IPS-NIHi11 (cell line): ENCODE results near the gene ASB15.

Source experiments
- DNase-seq: peaks from one replicate; pipeline ENCODE4 v3.0.0; 2012; ENCODE audit warnings: mixed read lengths, low spot score

ASB15 gene

DNA sequence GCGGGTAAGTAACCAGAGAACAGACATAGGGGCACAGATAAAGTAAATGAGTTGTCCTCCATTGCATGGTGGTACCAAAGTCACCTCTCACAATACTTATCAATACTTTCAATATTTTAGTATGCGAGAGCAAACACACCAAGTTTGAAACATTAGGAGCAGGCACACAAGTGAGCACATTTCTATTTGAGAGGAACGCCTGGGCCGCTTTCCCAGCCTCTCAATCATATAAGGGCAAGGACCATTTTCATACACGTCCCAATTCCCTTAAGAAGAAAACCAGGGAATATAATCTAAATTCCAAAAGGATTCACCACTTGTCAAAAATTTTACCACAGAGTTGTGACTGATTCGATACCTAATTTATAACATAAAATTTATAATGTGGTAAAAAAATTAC is 61.6 kb downstream of the ASB15 start:
- DNase-seq = no peak

DNA sequence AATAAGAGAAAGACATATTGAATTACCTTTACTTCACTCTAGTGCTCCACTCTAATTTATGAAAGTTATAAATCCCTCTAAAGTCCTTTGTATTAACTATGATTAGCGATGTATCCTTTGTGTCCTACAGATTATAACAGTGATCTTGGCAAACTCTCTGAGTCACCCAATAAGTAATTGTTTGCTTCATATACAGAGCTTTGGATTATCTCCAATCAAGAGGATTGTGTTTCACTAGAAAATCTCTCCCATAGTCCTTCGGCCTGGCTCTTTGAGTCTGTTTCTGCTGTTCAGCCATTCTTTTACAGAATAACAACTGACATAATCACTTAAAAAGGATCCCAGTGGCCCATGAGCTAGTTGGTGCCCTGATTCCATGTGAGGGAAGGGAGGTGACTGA is 63.5 kb downstream of the ASB15 start:
- DNase-seq = no peak

DNA sequence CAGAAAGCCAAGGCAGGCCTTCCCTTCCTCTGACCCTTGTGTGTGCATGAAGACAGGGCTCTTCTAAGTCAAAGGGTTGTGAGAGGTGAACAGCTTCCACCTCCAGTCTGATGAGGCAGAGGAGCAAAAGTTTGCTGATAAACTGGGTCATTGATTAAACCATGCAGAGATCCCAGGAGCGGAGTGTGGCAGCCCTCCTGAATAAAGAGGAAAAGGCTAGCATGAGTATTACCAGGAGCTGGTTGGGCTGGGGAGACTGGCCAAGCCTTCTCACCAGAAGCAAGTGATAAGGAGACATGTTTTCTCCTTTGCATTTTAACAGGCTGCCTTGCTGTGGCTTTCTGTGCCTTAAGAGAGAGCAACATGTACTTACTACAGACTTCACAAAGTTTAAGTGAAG is 64.3 kb downstream of the ASB15 start:
- no peak for DNase-seq

DNA sequence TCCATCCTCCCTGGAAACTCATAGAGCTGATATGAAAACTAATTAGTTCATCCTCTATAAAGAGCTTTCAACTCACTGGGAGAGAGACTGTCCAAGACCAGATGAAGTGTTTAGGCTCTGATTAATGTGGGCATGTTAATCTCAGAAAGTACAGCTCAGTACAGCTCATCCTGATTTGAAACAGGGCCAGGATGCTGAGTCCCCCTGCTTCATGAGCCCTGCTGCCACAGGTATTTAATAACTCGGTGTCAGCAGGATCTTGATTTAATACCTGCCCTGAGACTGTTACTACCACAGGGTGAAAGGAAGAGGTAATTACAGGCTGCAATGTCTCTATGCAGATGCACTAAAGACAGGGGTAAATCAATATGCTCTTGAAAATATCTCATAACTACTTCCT is 64.9 kb downstream of the ASB15 start:
- no peak for DNase-seq

DNA sequence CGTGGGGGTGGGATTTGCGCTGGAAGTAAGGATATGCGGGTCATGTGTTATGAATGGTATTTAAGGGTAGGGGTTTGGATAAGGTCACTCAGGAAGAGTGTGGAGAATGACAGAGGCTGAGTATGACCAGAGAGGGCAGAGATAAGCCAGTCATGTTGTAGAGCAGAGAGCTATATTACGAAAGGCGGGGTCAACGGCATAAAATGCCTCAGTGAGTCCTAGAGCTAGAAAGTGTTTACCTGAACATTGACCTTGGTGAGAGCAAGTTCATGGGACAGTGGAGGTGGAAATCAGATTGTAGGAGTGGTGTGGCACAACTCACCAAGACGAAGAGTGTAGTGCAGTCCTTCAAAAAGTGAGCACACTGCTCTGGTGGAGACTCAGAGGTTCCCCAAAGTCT is 67.9 kb downstream of the ASB15 start:
- no peak for DNase-seq

DNA sequence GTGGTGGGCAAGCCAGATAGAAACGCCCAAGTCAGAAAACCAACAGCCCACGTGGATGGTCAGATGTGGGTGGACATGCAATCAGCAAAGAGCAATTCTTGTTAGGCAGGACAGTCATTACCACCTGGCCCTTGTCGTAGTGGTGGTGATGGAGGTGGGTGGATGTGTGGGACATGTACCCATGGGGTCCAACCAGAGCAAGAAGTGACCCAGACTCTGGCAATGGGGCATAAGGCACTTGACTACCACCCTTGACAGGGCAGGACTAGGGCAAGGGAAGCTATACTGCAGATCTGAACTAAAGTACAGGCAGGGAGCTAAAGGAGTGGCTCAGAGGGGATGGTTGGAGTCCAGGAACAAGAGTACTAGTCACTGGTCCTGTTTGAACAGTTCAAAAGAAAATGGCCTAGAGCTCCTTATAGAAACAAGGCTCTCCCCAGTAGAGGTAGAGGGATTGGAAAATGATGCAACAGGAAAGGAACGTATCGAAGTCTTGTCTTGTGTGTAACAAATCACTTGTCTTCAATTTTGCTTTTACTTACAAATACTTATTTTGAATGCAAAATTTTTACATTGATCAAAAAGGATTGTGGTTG is 71.6 kb downstream of the ASB15 start:
- no peak for DNase-seq

DNA sequence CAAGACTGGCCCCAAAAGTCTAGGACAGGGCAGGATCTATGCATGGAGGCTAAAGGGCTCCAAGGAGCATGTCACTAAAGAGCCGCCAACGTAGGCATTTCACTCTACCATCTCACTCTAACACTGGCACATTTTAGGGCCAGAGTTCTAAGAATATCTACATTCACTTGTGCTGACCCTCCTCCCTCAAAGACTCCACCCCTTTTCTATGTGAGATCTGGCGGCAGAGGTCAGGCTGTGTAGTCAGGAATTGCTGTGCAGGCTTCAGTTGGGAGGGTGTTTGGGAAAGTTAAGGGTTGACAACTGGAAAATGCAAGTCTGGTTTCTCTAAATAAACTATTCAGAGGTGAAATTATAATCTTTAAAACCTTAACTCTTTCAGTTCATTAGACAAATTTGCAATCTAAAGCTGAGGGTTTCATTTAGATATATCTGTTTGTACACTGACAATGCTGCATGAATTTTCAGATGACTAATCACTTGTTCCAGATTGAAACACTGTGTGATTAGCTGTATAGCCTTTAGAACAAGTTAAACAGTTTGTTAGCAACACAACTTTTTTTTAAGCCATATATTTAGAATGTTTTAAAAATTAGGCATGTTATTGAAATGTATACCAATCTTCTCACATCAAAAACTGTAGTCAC is 72.3 kb downstream of the ASB15 start:
- DNase-seq = no peak

DNA sequence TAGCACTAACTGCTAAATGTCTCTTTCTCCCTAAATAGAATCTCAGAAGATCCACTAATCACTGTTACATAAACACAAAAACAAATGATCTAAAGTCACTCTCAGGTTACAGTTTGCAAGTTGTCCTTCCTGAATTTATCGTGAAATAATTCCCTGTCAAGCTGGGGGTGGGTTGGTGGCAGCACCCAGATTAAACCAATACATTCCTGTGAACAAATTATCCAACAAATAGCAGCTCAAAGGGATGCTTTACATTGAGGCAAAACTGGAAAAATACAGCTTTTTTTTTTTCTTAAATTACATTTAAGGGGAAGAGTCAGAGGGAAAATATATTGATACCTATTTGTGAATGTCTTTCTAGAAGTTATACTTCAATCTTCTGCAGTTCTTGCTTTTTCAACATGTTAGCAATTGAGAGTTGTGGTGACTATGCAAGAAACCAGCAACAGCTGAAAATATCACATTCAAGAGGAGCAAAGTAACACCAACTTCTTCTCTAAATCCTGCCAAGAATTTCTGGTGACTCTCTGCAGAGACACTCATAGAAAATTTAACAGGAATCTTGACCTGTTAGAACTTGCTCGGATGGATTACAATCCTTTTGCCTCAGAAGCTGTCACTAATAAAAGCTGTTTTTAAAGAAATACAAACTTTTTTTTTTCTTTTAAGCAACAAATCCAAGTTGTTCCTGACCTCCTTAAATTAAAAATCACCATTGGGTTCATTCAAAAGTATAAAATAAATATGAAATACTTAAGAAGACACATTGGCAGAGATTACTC is 73.0 kb downstream of the ASB15 start:
- DNase-seq = no peak

DNA sequence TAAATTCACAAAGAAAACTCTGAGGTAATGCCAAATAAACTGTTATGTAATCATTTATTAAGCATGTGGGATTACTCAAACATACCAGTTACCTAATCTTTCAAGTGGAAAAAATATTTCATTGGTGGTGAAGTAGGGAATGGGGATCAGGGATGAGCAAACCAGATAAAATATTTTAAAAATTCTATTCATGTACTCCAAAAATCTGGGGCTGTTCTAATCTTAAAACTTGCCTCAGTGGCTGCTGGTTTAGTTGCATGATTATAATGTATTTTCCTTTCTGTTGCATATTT is 73.5 kb downstream of the ASB15 start:
- DNase-seq = no peak

DNA sequence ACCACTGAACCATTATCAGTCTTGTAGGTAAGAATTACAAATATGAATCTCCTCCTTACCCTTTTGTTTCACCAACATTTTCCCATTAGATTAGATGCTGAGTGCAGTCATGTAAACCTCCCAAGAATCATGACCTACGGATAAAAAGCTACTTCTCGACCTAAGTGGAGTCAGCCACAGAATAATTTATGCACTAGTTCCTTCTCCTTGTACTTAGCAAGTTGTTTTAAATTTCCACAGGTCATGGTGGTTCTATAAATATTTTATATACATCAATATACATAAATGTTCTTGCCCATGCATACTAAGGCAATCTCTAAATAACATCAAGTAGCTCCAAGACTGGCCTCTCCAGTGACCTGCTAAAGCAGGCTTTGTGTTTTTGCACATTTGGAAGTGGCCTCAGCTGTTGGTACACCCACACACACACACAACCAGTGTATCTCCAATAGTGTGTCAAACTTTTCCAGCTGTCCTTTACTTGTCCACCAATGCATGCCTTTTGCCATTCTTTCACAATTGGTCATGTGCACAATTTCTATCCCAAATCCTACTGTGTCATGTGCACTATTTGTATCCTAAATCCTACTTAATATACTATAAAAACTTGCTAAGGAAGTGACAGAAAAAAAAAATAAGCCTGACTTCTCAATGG is 75.6 kb downstream of the ASB15 start:
- DNase-seq = no peak

DNA sequence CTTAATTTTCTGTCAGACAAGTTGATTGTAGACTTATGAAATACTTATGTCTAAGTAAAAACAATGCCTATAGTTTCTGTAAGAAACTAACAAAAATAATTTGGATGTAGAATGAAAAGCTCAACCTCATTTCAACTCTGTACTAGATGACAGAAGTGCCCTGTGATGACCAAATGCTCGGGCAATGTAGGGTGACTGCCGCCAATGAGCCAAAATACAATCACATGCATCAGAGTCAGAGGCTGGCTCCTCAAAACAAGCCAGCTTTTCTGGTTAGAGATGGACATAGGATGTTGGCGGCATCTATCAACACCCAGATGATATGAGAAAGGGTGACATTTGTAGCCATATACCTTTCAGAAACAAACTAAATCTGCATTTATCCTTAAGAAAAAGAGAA is 78.0 kb downstream of the ASB15 start:
- no peak for DNase-seq

DNA sequence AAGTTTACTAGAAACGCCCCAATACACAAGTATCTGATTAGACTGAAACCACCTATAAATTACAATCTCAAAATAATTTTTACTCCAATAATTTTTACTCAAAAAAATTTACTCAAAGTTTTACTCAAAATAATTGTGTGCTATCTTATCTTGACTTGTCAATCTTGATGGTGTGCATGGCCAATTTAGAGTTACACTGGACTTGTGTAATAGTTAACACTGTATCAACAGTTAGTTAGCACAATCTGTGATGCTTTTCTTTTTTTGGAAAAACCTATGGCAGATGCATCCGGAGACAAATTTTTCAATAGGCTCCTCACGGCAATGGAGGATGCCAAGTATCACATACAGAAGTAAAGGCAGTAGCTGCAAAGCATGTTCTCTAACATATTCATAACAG is 79.0 kb downstream of the ASB15 start:
- no peak for DNase-seq

DNA sequence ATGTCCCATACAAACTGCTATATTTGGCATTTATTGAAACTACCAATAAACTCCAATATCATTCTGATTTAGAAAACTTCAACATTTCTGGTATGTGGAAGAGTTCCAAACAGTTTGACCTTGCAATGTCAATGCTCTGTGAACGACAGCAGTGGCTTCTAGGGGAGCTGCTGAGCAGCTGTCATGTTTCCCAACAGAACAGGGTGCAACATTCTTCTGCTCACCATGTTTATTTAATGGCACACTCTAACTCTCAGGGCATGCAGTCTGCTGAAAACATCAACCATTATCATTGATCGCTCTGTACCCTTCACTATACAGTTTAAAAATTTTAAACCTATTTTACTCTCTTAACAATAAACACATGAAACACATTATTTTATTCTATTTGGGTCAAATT is 79.9 kb downstream of the ASB15 start:
- no peak for DNase-seq

DNA sequence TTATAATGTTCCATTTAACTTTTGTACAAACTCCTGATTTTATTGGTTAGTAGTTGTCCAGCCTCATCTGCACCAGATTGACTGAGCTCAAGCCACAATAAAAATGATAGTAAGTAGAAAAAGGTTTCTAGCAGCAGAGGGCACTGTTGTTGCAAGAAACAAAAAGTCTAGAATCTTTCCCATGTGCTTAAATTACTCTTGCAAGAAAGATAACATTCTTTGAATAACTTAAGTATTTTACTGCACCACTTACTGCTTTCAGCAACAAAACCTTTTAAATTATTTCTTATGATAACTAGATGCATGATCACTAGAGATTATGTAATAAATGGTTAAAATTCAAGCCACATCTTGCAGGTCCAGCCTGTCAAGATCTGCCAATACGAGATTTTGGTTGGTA is 81.1 kb downstream of the ASB15 start:
- DNase-seq = peak; percentile 30

DNA sequence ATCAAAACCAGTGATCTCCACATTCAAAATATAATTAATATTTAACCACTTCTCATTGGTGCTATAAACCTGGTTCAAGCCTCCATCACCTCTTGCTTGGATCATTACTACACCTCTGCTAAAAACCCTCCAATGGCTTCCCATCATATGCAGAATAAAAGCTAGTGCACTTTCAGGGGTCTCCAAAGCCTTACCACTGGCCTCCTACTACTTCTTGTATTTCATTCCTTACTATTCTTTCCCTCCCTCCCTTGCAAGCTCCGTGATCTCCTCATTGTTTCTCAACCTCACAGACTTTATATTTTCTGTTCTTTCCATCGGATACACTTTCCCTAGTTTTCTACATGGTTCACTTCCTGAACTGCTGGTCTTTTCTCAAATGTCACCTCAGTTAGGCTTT is 85.5 kb downstream of the ASB15 start:
- DNase-seq = no peak

DNA sequence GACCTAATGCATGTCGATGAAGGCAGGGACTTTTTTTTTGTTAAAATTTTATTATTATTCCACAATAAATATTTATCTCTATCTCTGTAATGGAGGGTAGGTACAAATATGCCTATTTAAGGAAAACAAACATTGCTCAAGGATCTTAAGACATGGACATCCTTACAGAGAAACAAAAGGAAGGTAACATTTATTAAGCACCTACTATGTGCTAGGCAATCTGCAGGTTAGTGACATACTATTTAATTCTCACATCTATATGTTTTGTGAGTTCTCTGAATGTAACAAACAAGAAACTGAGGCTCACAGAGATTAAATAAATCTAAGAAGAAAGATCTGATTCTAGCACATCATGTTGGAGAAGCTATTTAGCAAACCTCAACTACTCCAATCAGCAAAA is 86.1 kb downstream of the ASB15 start:
- DNase-seq = no peak
